Activated T-helper 1 cell treated with anti-CD3 and anti-CD28 coated beads, Interleukin-2, amount 50 U/mL, for 16 hours (primary cell): ENCODE data around the gene WFDC1.
"Not testable (repeated sequence)": the region's sequence is repeated elsewhere in the genome, so short reads cannot be mapped to it uniquely, and the experiment has no call there.

ENCODE experiments used
- DNase-seq, 2 donors: peaks; one replicate each; pipeline ENCODE4 v3.0.0-alpha.2; 2020; ENCODE audit warnings: low read depth in 1 of 2, low spot score in 1 of 2

The WFDC1 gene

DNA sequence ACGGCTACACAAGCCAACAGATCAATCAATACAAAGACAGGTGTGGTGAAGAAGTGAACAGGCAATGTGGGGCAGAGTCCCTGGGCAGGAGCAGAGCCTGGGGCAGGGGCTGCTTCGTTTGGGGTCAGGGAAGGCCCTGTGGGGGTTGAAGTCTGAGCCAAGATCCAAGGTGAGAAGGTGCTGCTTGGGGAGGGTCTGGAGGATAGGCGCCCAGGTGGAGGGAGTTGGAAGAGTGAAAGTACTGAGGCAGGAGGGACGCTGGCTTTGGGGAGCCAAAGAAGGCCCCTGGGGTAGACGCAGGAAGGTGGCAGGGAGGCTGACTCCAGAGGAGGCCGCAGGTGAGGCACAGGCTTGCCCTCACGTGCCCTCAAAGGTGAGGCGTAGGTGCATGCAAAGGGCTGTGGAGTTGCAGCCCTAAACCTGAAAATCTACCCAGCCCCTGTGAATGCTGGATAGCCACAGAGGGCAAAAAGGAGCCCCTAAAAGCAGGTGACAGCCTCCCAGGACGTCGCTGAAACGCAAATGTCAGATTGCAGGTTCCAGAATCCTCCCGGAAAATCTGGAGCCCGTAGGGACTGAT lies 33.3 kb downstream of the WFDC1 start:
- DNase-seq, result no peak

DNA sequence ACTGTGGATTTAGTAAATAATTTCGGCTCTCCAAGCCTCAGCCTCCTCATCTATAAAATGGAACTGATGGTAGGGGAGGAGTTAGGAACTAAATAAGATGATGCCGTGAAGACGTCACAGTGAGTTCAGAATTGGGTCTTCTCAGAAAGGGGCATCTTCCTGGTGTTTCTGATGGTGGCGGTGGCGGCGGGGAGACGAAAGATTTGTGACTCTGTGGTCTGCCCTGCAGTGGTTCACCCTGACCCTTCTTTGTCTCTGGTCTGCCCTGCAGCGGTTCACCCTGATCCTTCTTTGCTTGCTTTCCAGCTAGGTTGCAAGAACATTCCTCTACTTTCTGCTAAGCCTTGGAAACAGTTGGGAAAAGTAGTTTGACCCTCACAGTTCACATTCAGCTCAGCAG lies 34.3 kb downstream of the WFDC1 start:
- no peak for DNase-seq

DNA sequence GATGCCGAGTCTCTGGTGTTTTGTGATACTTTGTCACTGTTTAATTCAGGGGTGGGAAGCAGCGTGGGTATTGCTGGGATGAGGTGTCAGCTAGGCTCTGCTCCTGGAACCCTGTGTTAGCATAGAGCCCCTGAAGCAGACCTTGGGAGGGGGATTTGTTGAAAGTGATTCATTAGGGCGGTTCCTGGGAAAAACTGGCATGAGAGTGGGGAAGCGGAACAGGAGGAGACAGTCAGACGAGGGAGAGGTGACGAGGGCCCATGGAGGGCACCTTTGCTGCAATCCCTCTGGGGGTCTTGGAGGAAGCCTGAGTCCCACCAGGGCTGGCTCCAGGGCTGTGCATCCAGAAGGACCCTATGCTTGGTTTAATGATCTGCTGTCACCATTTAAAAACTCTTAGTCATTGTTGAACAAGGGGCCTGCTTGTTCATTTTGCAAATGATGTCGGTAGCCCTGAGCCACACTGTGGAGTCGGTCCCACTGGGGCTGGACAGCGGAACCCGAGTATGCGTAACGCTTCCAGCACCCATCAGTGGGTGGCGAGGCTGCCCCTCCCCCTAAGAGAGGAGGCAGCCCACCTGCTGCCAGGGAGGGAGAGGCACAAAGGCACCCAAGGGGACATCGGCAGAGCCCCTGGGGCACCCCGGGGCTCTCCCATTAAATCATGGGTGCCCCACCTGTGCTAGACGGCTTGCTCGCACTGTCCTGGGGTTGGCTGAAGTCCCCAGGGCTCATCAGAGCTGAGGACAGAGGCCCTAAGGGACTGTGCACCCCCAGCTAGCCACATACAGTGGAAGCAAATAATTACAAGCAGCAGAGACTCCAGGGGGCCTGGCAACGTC lies 35.4 kb downstream of the WFDC1 start:
- DNase-seq, result no peak

DNA sequence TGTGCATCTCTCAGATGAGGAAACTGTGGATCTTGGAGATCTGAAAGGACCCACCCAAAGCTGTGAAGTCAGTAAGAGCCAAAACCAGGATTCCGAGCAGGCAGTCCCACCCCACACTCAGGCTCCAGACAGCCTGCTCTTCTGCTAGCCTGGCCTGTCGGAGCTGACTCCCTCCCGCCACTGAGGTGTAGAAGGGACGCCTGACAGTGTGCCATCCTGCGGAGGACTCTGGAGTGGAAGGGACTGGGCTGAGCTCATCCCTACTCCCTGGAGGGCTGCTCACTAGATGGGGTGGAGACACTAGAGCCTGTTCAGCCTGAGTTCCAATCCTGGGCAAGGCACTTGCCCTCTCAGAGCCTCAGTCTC lies 36.0 kb downstream of the WFDC1 start:
- no peak for DNase-seq

DNA sequence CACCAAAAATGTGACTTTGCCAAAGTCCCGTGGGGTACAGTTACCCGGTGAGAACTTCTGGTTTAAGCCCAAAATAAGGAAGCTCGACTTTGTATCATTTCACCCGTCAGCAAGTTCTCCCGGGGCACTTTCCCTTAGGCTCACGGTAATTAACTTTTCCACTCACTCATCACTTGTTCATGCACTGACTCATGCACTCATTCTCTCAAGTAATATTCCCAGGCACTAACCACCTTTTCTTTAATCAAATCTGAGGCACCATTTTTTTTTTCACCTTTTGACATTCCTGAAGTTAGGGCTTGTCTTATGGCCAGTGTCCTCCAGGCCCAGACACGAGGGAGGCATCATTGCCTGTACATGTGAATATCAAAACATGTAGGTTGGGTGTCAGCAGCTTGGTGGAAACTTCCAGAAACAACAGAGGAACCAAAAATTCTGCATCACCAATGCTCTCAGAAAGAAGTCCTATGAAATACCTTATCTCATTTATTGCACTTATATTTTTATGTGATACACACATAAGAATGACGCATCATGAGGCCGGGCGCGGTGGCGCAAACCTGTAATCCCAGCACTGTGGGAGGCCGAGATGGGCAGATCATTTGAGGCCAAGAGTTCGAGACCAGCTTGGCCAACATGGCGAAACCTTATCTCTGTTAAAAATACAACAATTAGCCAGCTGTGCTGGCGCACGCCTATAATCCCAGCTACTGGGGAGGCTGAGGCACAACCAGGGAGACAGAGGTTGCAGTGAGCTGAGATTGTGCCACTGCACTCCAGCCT lies 37.5 kb downstream of the WFDC1 start:
- DNase-seq, result no peak

DNA sequence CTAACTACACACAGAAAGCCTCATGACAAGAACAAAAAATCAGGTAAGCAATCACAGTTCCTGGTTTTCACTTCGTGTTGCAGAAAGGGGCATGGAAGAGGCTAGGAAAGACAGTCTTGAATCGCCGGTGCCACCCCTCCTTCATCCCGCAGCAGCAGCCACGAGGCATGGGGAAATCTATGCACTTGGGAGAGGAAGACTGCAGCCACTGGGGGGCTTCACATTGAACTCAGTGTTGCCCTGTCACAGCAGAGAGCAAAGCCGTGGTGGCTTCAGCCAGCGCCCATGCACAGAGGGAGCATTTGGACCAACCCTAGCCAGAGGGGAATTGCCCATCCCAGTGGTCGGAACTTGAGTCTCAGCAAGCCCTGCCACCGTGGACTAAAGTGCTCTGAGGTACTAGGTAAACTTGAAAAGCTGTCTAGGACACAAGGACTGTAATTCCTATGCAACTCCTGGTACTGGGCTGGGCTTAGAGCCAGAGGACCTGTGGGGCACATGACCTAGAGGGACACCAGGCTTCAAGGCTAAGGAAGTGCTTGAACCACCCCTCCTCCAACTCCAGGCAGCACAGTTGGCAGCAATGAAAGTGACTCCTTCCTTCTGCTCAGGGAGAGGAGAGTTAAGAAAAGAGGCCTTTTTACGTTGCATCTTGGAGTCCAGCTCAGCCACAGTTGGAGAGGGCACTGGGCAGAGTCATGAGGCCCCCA lies 38.5 kb downstream of the WFDC1 start:
- no peak for DNase-seq

DNA sequence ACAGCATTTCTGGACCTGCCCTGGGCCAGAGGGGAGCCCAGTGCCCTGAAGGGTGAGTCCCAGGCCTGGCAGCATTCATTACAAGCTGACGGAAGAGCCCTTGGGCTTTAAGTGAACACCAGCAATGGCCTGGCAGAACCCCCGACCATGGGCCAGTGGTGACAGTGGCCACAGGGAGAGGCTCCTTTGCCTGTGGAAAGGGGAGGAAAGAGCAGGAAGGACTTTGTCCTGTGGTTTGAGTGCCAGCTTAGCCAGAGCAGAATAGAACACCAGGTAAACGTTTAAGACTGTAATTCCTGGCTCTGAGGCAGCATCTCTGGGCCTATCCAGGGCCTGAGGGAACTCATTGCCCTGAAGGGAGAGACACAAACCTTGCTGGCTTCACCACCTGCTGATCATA lies 39.4 kb downstream of the WFDC1 start:
- no peak for DNase-seq

DNA sequence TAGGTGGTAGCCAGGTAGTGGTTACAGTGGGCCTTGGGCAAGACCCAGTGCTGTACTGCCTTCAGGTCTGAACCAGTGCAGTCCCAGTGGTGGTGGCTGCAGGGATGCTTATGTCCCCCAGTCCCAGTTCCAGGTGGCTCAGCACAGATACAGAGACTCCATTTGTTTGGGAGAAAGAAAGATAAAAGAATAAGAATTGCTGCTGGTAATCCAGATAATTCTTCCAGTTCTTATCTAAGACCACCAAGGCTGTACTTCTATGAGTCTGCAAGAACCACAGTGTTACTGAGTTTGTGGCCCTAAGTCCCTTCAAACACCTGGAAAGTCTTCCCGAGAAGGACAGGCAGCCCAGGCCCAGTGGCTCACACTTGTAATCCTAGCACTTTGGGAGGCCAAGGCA lies 39.8 kb downstream of the WFDC1 start:
- no peak for DNase-seq

DNA sequence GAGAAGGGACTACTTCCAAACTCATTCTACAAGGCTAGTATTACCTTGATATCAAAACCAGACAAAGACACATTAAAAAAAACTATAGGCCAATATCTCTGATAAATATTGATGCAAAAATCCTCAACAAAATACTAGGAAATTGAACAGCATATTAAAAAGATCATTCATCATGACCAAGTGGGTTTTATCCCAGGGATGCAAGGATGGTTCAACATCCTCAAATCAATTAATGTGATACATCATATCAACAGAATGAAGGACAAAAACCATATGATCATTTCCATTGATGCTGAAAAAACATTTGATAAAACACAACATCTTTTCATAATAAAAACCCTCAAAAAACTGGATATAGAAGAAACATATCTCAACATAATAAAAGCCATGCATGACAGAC lies 42.6 kb downstream of the WFDC1 start:
- DNase-seq, result not testable (repeated sequence)

DNA sequence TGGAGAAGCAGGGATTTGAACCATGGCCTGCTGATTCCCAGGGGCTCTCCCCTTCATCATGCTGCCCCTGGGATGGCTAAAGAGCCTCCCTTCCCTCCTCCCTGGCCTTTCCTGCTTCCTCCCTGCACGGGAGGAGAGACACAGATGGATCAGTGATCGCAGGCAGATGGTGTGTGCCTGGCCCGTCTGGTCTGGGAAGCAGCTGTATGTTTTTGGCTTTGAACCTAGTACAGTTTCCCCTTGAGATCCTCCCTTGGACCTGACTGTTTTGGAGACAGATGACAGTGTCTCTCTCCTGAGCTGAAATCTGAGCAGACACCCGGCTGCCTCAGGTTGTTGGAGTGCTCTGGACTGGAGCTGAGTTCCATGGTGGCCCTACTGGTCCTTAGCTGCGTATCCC lies 44.6 kb downstream of the WFDC1 start:
- DNase-seq, result no peak

DNA sequence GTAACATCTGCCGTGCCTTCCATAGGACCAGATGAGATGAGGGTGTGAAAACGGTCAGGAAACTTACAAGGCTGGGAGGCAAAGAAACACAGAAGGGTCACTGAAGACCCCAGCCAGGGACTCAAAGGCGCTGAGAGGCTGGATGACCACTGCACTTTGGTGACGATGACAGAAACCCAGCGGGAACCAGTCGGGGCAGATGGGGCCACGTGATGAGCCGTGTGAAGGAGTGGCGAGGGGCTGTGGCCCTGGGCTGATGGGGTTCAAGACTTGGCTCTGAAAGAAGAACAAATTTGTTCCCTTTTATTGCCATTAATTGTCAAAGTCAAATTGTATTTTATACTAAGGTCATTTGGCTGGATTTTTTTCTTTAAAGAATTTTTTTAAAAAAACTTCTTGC lies 45.1 kb downstream of the WFDC1 start:
- DNase-seq, result no peak

DNA sequence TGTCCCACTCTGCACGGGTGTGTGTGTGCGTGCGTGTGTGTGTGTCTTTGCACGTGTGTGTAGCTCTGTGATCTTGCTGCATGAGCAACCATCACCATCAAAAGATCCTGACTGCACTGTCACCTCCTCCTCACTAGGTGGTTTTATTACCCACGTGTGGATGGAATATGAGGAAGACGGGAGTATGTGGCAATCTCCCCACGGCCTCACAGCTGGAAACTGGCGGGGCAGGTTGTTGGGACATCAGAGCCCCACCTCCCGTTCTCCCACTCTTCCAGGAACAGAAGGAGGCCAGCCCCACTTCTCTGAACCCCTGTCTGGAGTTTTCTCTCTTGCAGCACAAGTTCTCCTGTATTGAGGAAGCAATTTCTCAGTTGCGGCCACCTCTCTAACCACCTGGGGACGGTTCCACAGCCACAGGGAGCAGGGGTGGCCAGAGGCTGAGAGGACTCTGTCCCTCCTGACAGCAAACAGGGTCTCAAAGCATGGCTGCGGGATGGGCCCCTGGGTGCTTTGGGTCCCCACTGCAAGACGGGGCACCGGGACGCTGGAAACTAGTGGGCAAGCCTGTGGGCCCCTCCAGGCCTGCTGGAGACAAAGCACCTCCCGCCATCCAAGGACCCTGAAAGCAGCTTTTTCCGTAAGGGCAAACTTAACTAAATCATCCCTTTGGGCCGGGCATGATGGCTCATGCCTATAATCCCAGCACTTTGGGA lies 45.8 kb downstream of the WFDC1 start:
- no peak for DNase-seq

DNA sequence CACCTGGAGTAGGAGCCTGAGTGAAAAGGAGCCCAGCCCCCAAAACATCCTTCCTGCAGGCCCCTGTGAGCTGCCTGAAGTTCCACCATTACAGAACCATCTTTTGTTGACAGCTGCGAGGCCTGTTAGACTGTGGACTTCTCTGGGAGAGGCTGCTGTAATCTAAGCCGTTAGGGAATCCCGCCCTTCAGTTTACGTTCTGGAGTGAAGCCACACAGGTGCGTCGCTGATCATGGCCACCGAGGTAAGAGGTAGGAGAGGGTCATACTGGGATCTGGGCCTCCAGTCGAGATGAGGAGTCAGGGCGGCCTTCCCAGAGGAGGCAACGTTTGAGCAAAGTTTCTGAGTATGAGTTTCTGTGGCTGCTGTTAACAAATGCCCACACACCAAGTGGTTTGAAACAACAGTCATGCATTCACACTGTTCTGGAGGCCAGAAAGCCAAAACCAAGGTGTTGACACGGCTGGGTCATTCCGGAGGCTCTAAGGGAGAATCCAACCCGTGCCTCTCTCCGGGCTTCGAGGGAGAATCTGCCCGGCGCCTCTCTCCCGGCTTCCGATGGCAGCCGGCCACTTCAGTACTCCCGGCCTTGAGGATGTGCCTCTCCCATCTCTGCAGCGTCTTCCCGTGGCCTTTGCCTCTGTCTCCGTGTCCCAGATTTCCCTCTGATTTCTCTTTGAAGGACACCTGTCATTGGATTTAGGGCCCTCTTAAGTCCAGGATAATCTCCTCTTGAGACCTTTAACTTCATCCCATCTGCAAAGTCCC lies 47.0 kb downstream of the WFDC1 start:
- no peak for DNase-seq

DNA sequence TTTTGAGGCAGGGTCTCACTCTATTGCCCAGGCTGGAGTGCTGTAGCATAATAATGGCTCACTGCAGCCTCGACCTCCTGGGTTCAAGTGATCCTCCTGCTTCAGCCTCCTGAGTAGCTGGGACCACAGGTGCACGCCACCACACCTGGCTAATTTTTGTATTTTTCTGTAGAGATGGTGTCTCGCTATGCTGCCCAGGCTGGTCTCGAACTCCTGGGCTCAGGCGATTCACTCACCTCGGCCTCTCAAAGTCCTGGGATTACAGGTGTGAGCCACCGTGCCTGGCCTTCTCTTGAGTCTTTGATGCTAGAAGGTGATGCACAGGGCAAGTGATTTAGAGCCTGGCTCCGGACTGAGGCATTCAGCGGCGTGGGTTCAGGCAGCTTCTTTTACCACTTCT lies 49.1 kb downstream of the WFDC1 start:
- DNase-seq, result not testable (repeated sequence)

DNA sequence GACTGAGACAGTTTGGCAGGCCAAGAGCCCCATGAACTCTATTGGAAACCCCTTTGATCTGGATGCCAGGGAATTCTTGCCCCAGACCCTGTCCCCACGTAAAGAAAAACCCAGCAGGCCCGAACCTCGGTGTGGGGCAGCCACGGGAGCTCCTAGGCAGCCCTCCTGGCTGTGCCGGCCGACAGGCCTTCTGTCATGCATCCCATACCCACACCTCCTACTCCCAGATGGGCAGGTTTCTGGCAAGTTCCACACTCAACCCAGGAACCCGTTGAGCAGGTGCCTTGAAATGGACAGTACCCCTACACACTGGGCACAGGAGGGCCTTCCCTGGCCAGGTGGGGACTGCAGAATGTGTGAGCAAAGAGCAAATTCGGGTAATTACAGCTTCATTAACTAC lies 50.1 kb downstream of the WFDC1 start:
- DNase-seq, result no peak

DNA sequence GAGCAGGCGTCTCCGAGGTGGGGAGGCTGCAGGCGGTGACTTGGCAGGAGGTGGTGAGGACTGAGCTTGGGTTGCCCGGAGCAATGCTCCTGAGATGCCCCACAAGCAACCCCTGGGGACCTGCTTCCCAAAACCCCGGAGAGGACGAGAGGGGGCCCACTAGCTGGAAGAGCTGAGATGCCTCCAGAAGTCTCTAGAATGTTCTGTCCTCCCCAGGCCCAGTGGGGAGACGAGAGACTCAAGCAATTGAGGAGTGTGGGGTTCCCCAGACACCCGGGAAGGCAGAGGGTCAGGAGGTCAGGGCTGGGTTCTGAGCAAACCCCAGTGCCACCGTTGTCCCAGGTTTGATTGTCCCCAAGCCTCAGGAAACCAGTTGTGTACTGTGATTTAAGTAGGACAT lies 52.5 kb downstream of the WFDC1 start:
- no peak for DNase-seq

DNA sequence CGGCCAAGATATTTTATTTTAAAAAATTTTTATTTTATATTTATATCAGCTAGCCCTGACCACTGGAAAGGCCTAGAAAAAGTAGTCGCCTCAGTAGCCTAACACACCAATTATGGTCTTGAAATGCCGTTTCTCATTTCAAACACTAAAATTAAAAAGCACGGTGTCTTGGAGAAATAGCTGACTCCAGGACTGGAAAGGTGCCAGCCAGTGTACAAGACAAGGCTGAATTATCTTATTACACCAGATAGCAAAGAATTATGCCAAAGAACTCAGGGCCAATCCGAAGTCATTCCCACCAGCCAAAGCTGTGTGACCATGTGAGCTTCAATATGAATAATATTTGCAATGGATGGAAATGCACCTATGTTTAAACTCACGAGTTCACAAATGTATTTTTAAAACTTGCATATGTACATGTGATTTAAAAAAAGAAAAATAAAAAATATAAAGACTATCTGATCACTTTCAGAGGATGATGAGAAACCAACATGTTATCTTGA lies 53.8 kb downstream of the WFDC1 start:
- no peak for DNase-seq

DNA sequence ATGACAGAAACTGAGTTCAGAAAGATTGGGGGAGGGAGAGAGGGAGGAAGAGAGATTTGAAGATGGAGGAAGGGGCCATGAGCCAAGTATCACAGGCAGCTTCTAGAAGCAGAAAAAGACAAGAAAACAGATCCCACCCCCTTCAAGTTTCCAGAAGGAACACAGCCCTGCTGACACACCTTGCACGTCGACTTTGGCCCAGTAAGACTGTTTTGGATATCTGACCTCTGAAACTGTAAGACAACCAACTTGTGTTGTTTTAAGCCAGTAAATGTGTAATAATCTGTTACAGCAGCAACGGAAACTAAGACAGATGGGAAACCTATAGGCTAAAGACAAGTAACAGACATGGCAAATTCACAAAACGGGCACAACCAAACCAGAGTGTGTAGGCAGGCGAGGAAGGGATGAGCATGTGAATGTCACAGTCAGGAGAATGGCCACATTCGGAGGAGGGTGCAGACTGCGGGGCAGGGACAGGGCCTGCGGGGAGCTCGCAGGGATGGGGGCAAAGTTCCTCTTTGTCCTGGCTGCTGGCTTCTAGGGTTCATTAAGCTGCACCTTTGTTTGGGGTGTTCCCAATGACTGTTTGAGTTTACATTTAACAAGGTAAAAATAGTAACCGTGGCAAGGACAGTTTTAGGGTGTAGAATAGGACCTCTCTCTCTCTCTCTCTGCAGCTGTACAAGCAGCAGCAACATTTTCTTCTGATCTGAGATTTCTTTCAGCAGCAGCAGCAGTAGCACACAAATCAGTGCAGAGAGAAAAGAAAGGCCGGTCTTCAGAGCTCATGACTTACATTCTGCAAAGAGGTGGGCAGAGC lies 55.4 kb downstream of the WFDC1 start:
- no peak for DNase-seq

DNA sequence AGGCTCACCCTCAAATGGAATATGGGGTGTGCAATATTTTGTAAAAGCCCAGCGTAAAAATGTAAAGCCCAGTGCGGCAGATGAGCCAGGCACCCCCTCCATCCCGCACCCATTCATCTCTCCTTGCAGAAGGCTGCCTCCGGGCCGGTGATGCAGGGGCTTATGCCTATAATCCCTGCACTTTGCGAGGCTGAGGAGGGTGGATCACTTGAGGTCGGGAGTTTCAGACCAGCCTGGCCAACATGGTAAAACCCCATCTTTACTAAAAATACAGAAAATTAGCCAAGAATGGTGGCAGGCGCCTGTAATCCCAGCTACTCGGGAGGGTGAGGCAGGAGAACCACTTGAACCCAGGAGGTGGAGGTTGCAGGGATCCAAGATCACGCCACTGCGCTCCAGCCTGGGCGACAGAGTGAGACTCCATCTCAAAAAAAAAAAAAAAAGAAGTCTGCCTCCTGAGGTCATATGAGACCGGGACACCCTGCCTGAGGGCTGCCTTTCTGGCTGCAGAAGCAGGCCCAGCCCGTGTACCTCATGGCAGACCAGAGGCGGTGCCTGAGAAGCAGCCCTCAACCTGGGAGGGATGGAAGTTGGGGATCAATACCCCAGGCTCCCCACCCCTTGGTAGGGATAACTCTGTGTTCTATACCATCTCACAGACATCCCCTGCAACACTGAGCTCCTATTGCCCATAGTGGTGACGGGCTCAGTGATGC lies 56.2 kb downstream of the WFDC1 start:
- no peak for DNase-seq
